ENCODE data around the gene FUBP3.

Gene FUBP3

GRCh38 chr9:130607640-130608420 lies 28.5 kb downstream of the FUBP3 start:
- DNase-seq: no peak

- no peak for DNase-seq
Measured at GRCh38 chr9:130608554-130609134, 29.3 kb downstream of the FUBP3 start.

GRCh38 chr9:130609163-130609562 lies 29.8 kb downstream of the FUBP3 start:
- DNase-seq: no peak

- no peak for DNase-seq
Measured at GRCh38 chr9:130610862-130611707, 31.7 kb downstream of the FUBP3 start.

- no peak for DNase-seq
Measured at GRCh38 chr9:130616451-130616850, 37.1 kb downstream of the FUBP3 start.

- DNase-seq: no peak
Measured at GRCh38 chr9:130623466-130623865, 44.1 kb downstream of the FUBP3 start.

- no peak for DNase-seq
Measured at GRCh38 chr9:130624154-130624553, 44.8 kb downstream of the FUBP3 start.

GRCh38 chr9:130626249-130626996 lies 47.0 kb downstream of the FUBP3 start:
- DNase-seq: no peak

GRCh38 chr9:130627051-130627450 lies 47.7 kb downstream of the FUBP3 start:
- DNase-seq: no peak

- no peak for DNase-seq
Measured at GRCh38 chr9:130627896-130628792, 48.8 kb downstream of the FUBP3 start.

GRCh38 chr9:130629443-130630070 lies 50.2 kb downstream of the FUBP3 start:
- DNase-seq: no peak

GRCh38 chr9:130630071-130630450 lies 50.7 kb downstream of the FUBP3 start:
- no peak for DNase-seq

GRCh38 chr9:130630506-130631330 lies 51.3 kb downstream of the FUBP3 start:
- no peak for DNase-seq

- no peak for DNase-seq
Measured at GRCh38 chr9:130631331-130632080, 52.1 kb downstream of the FUBP3 start.

- no peak for DNase-seq
Measured at GRCh38 chr9:130632081-130632710, 52.8 kb downstream of the FUBP3 start.

GRCh38 chr9:130632841-130633240 lies 53.5 kb downstream of the FUBP3 start:
- no peak for DNase-seq

GRCh38 chr9:130633336-130634190 lies 54.2 kb downstream of the FUBP3 start:
- no peak for DNase-seq

- DNase-seq: no peak
Measured at GRCh38 chr9:130634191-130634768, 54.9 kb downstream of the FUBP3 start.

Measured in activated CD4-positive, alpha-beta T cell treated with anti-CD3 and anti-CD28 coated beads, Interleukin-2, amount 50 U/mL, for 4 hours (primary cell).